DOHH2 (cell line): ENCODE results near the gene HSPB1.
"Not testable (repeated sequence)": the region's sequence is repeated elsewhere in the genome, so short reads cannot be mapped to it uniquely, and the experiment has no call there.

Source experiments
- H3F3A ChIP-seq: fragments of 200-600 bp; sonication (generic), shearing (Covaris generic); 2 replicates; pipeline ENCODE4 v1.6.0; 2016; ENCODE audit warnings: antibody characterized with exemption, mild to moderate bottlenecking; ENCODE audit not compliant: control insufficient read depth, insufficient read depth
- H3K27ac ChIP-seq: fragments of 200-600 bp; sonication (generic); 2 replicates; pipeline ENCODE4 v1.5.1; 2014; ENCODE audit warnings: low read depth, mild to moderate bottlenecking, low read length, moderate library complexity
- H3K27me3 ChIP-seq: fragments of 200-600 bp; sonication (generic); 2 replicates; pipeline ENCODE4 v1.6.1; 2014; ENCODE audit warnings: mild to moderate bottlenecking, low read length, mixed read lengths; ENCODE audit not compliant: control insufficient read depth
- H3K36me3 ChIP-seq: fragments of 200-600 bp; sonication (generic); 2 replicates; pipeline ENCODE4 v1.6.1; 2014; ENCODE audit warnings: mild to moderate bottlenecking, low read length, moderate library complexity, mixed read lengths; ENCODE audit not compliant: control insufficient read depth
- H3K4me1 ChIP-seq: fragments of 200-600 bp; sonication (generic); 2 replicates; pipeline ENCODE4 v1.6.1; 2014; ENCODE audit warnings: mild to moderate bottlenecking, low read length, mixed read lengths; ENCODE audit not compliant: control insufficient read depth
- H3K4me2 ChIP-seq: fragments of 200-600 bp; sonication (generic); 2 replicates; pipeline ENCODE4 v1.6.0; 2014; ENCODE audit warnings: mild to moderate bottlenecking, low read length, moderate library complexity
- H3K4me3 ChIP-seq: fragments of 200-600 bp; sonication (generic); 2 replicates; pipeline ENCODE4 v1.5.1; 2014; ENCODE audit warnings: mild to moderate bottlenecking, low read length, mixed read lengths
- H3K79me2 ChIP-seq: fragments of 200-600 bp; sonication (generic); 2 replicates; pipeline ENCODE4 v1.6.1; 2014; ENCODE audit warnings: mild to moderate bottlenecking, low read length, mixed read lengths; ENCODE audit not compliant: control insufficient read depth
- H3K9me2 ChIP-seq: fragments of 200-600 bp; sonication (generic); replicated peaks from 2 replicates; pipeline ENCODE4 v1.6.1; 2014; ENCODE audit warnings: mild to moderate bottlenecking, low read length, mixed read lengths; ENCODE audit not compliant: control insufficient read depth
- H3K9me3 ChIP-seq: fragments of 200-600 bp; sonication (generic); 2 replicates; pipeline ENCODE4 v1.6.1; 2014; ENCODE audit warnings: antibody characterized with exemption, low read length, mixed read lengths; ENCODE audit not compliant: control insufficient read depth, insufficient read depth
- H4K20me1 ChIP-seq: fragments of 200-600 bp; sonication (generic); 2 replicates; pipeline ENCODE4 v1.6.0; 2014; ENCODE audit warnings: low read depth, mild to moderate bottlenecking, antibody characterized with exemption, low read length, moderate library complexity; ENCODE audit not compliant: control insufficient read depth, insufficient read depth
- EZH2phosphoT487 ChIP-seq: fragments of 200-600 bp; sonication (generic); IDR thresholded peaks from 2 replicates; pipeline ENCODE4 v1.6.1; 2017; ENCODE audit warnings: borderline replicate concordance, mild to moderate bottlenecking, antibody characterized with exemption, low read length, moderate library complexity, mixed read lengths
- TF ChIP-seq, protein P1 (sequence below): fragments of 200-600 bp; sonication (generic); IDR thresholded peaks from one replicate; pipeline ENCODE4 v1.5.1; 2014; ENCODE audit warnings: antibody characterized with exemption, mild to moderate bottlenecking, low read depth, low read length; ENCODE audit not compliant: poor library complexity, severe bottlenecking

The HSPB1 gene

DNA sequence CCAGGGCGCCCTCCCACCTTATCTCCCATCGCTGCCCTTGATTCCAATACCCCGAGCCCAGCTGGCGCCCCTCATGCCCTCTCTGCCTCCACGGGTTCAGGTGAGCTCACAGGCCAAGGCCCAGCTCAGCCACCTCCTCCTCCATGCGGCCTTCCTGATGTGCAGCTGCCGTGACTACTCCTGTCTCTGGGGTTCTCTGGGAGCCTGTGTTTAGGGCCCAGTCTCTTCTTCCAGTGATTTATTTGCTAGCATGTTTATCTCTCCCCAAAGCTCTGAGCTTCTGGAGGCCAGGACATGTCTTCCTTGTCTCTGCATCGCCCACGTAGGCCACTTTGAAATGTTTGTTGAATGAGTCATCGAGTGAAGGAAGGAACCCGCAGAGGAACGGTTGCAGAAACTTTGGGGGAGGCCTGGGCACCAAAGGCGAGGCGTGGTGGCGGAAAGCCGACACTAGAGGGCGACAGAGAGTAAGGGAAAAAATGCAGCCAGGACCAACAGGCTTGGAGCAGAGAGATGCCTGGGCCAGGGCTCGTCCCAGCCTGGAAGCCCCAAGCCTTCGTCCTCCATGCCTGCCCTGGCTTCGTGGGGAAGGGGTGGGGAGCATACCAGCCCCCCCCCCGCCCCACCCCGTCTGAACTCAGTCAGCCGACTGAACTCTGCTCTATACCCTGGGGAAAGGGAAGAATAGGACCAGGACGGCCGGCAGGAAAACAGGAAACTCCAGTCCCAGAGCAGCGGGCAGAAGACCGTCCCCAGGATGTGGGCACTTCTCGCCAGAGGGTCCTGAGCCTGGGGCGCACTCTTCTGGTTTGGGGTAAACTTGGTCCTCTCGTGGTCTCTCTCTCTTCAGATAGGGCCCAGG, 10.9 kb upstream of the HSPB1 start:
- Histone ChIP-seq H4K20me1 (0 out of 2 replicates have a peak, but pooled peaks cover 2% of the 10 kb centered on the region), H3K9me2 (no peaks in the 10 kb centered on the region), H3K27ac (no peak overlapping the region), H3K27me3 (peaks cover 23% of the 10 kb centered on the region), H3K79me2 (no peaks in the 10 kb centered on the region), H3K4me3 (peak overlapping the region; percentile 29), H3K4me1 (peaks cover 18% of the 10 kb centered on the region), H3F3A (0 out of 2 replicates have a peak, but pooled peaks cover 3% of the 10 kb centered on the region), H3K4me2 (peak overlapping the region; percentile 47), H3K9me3 (no peaks in the 10 kb centered on the region), H3K36me3 (no peaks in the 10 kb centered on the region)
- TF ChIP-seq EZH2phosphoT487, result no peak
- TF ChIP-seq, protein P1, sequence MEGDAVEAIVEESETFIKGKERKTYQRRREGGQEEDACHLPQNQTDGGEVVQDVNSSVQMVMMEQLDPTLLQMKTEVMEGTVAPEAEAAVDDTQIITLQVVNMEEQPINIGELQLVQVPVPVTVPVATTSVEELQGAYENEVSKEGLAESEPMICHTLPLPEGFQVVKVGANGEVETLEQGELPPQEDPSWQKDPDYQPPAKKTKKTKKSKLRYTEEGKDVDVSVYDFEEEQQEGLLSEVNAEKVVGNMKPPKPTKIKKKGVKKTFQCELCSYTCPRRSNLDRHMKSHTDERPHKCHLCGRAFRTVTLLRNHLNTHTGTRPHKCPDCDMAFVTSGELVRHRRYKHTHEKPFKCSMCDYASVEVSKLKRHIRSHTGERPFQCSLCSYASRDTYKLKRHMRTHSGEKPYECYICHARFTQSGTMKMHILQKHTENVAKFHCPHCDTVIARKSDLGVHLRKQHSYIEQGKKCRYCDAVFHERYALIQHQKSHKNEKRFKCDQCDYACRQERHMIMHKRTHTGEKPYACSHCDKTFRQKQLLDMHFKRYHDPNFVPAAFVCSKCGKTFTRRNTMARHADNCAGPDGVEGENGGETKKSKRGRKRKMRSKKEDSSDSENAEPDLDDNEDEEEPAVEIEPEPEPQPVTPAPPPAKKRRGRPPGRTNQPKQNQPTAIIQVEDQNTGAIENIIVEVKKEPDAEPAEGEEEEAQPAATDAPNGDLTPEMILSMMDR, result peak; percentile 98

DNA sequence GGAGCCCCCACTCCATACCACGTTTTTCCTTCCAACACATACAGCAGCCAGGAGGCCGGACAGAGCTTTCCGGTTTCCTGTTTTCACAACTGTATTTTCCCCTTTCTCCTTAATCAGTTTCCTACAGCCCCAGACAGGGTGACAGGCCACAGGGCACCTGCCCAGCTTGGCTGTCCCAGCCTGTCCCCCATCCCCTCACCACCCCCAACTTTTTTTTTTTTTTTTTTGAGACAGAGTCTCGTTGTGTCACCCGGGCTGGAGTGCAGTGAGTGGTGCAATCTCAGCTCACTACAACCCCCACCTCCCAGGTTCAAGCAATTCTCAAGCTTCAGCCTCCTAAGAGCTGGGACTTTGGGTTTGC, 10.3 kb upstream of the HSPB1 start:
- Histone ChIP-seq H3K79me2 (no peaks in the 10 kb centered on the region), H4K20me1 (0 out of 2 replicates have a peak, but pooled peaks cover 2% of the 10 kb centered on the region), H3K36me3 (no peaks in the 10 kb centered on the region), H3K27me3 (peaks cover 28% of the 10 kb centered on the region), H3K4me2 (peak overlapping the region; percentile 47), H3K4me1 (peaks cover 18% of the 10 kb centered on the region), H3K9me2 (no peaks in the 10 kb centered on the region), H3F3A (0 out of 2 replicates have a peak, but pooled peaks cover 3% of the 10 kb centered on the region), H3K9me3 (no peaks in the 10 kb centered on the region), H3K27ac (no peak overlapping the region), H3K4me3 (peak overlapping the region; percentile 29)
- TF ChIP-seq EZH2phosphoT487, result no peak
- TF ChIP-seq, protein P1, result no peak

DNA sequence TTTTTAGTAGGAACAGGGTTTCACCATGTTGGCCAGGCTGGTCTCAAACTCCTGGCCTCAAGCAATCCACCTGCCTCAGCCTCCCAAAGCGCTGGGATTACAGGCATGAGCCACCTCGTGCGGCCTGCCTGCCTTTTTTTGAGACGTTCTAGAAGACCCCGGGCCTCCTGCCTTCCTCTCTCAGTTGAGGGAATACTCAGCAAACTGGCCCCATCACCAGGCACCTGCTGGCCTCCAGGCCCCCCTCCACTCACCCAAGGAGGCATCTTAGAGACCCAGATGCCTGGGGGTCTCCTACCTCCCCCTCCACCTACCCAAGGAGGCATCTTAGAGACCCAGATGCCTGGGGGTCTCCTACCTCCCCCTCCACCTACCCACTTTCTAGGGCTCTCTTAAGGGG, 9.6 kb upstream of the HSPB1 start:
- not testable (repeated sequence) for H3K27ac ChIP-seq, H3K9me2 ChIP-seq, H3K36me3 ChIP-seq, H3K79me2 ChIP-seq, H3K4me3 ChIP-seq, H3K9me3 ChIP-seq, H3K4me2 ChIP-seq, H4K20me1 ChIP-seq, H3F3A ChIP-seq
- peaks cover 18% of the 10 kb centered on the region for H3K4me1 ChIP-seq
- H3K27me3 ChIP-seq, result peaks cover 30% of the 10 kb centered on the region

DNA sequence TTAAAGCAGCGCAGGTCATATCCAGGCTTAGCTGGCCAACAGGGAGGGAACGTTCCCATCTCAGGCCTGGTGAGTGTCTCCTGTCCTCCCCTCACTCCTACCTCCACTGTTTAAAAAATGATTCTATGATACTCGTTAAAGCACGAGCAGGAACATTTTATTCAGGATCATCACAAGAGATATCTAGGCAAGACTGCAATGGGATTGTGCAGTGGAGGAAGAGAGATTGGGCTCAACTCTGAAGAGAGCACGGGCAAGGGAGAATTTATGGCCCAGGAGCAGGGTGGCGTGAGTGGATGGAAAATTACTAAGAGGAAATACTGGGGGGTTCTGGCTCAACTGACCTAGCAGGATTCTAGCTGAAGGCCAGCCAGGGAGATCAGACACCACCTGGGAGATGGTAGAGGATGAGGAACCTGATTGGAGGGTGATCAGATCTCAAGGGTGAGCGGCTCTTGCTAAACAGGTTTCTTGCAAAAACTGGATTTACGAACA, 9.0 kb upstream of the HSPB1 start:
- TF ChIP-seq, protein P1, result no peak
- Histone ChIP-seq H4K20me1 (0 out of 2 replicates have a peak, but pooled peaks cover 2% of the 10 kb centered on the region), H3K4me2 (no peak overlapping the region), H3K4me1 (peaks cover 18% of the 10 kb centered on the region), H3F3A (0 out of 2 replicates have a peak, but pooled peaks cover 3% of the 10 kb centered on the region), H3K4me3 (no peak overlapping the region), H3K9me2 (no peaks in the 10 kb centered on the region), H3K36me3 (no peaks in the 10 kb centered on the region), H3K27me3 (peaks cover 30% of the 10 kb centered on the region), H3K27ac (no peak overlapping the region), H3K9me3 (no peaks in the 10 kb centered on the region), H3K79me2 (no peaks in the 10 kb centered on the region)
